H1 (cell line): ENCODE measurements around the gene LIAS. TPM values are rescaled to one million over a fixed set of nuclear protein-coding genes. Genes with fewer than 3 reads are reported as not detected.
A peak's percentile ranks its signal among the peaks of the same experiment; 100 is the strongest.

Experiments used
- CTCF ChIA-PET: fragments of 300-600 bp; sonication (Branson Sonifier 250); formaldehyde crosslinking; loops from one replicate; lab custom pipeline; 2021; ENCODE audit not compliant: partially characterized antibody; lab: Charles Lee
- POLR2A ChIA-PET: fragments of 300-600 bp; sonication (Branson Sonifier 250); formaldehyde crosslinking; loops from one replicate; lab custom pipeline; 2021; ENCODE audit warnings: inconsistent platforms; ENCODE audit not compliant: partially characterized antibody; lab: Charles Lee
- DNase-seq, 2 experiments: peaks; one replicate each; pipeline versions ENCODE4 v3.0.0 to v3.0.0-alpha.2; 2010 to 2022; ENCODE audit warnings: low spot score in 2 of 2, low read depth in 1 of 2, mixed read lengths in 1 of 2
- FAIRE-seq: peaks from 2 replicates; lab custom pipeline; 2011; peaks lifted over from hg19 to GRCh38; lab: Jason Lieb, UNC
- H2AFZ ChIP-seq: 2 replicates; pipeline ENCODE4 v1.8.1; 2012; ENCODE audit warnings: low read length, inconsistent platforms
- H2AK5ac ChIP-seq: 2 replicates; pipeline ENCODE4 v1.6.1; 2013; ENCODE audit warnings: low read depth, low read length
- H2BK120ac ChIP-seq: replicated peaks from 2 replicates; pipeline ENCODE3; 2013; ENCODE audit warnings: low read depth, low read length, inconsistent platforms
- H2BK12ac ChIP-seq: 2 replicates; pipeline ENCODE4 v1.6.1; 2013; ENCODE audit warnings: low read depth, low read length
- H2BK15ac ChIP-seq: 2 replicates; pipeline ENCODE4 v1.6.1; 2013; ENCODE audit warnings: low read length
- H2BK20ac ChIP-seq: 2 replicates; pipeline ENCODE4 v1.6.1; 2013; ENCODE audit warnings: low read length
- H2BK5ac ChIP-seq: 2 replicates; pipeline ENCODE4 v1.6.1; 2013; ENCODE audit warnings: low read depth, low read length
- H3K14ac ChIP-seq: 2 replicates; pipeline ENCODE4 v1.6.1; 2013; ENCODE audit warnings: inconsistent platforms; ENCODE audit not compliant: insufficient read length
- H3K18ac ChIP-seq: 2 replicates; pipeline ENCODE4 v1.6.1; 2013; ENCODE audit warnings: low read length; ENCODE audit errors: extremely low read depth
- H3K23ac ChIP-seq: 2 replicates; pipeline ENCODE4 v1.6.1; 2013; ENCODE audit warnings: inconsistent platforms; ENCODE audit not compliant: insufficient read length
- H3K23me2 ChIP-seq: 2 replicates; pipeline ENCODE4 v1.6.1; 2013; ENCODE audit warnings: low read depth, low read length
- H3K27ac ChIP-seq: 2 replicates; pipeline ENCODE4 v1.6.1; 2011; ENCODE audit warnings: low read depth, low read length, inconsistent platforms
- H3K27me3 ChIP-seq, 4 experiments: replicated peaks in 1 of 4; 1 replicate in 1 of 4; 2 replicates in 3 of 4; pipeline versions ENCODE4 v1.6.1 to v1.8.1; 2011 to 2013; ENCODE audit warnings: low read length in 3 of 4, mild to moderate bottlenecking in 3 of 4, inconsistent platforms in 2 of 4, mixed read lengths in 2 of 4, moderate library complexity in 1 of 4; ENCODE audit not compliant: control insufficient read depth in 3 of 4, insufficient read depth in 3 of 4; ENCODE audit errors: extremely low read depth in 1 of 4
- H3K36me3 ChIP-seq, 4 experiments: 2 replicates each; pipeline versions ENCODE4 v1.6.1 to v1.8.1; 2011 to 2013; ENCODE audit warnings: mild to moderate bottlenecking in 4 of 4, low read length in 3 of 4, moderate library complexity in 2 of 4, control low read depth in 1 of 4, inconsistent platforms in 1 of 4; ENCODE audit not compliant: insufficient read depth in 4 of 4, control insufficient read depth in 2 of 4
- H3K4ac ChIP-seq: replicated peaks from 2 replicates; pipeline ENCODE3; 2013; ENCODE audit warnings: low read length, low read depth, mixed read lengths, inconsistent platforms; ENCODE audit not compliant: insufficient read length
- H3K4me1 ChIP-seq, 4 experiments: replicated peaks in 1 of 4; 1 replicate in 1 of 4; 2 replicates in 3 of 4; pipeline versions ENCODE4 v1.6.1 to v1.8.1; 2011 to 2013; ENCODE audit warnings: low read length in 3 of 4, inconsistent platforms in 2 of 4, mixed read lengths in 1 of 4; ENCODE audit not compliant: insufficient read depth in 4 of 4, control insufficient read depth in 3 of 4
- H3K4me2 ChIP-seq, 2 experiments: 2 replicates each; pipeline versions ENCODE4 v1.6.1 to v1.8.1; 2011 to 2013; ENCODE audit warnings: low read depth in 2 of 2, low read length in 2 of 2, control low read depth in 1 of 2, inconsistent platforms in 1 of 2, mild to moderate bottlenecking in 1 of 2; ENCODE audit not compliant: insufficient read depth in 1 of 2
- H3K4me3 ChIP-seq, 4 experiments: fragments of 200-600, 300-600 bp in 1 of 4; sonication (generic), shearing (Covaris generic), sonication (Bioruptor Twin) in 1 of 4; 2 replicates each; pipeline versions ENCODE4 v1.5.1 to v1.8.1; 2011 to 2016; ENCODE audit warnings: low read length in 4 of 4, low read depth in 3 of 4, control low read depth in 2 of 4, inconsistent platforms in 2 of 4, mild to moderate bottlenecking in 2 of 4, mixed read lengths in 1 of 4, moderate library complexity in 1 of 4; ENCODE audit not compliant: insufficient read depth in 2 of 4; ENCODE audit errors: extremely low read depth in 1 of 4
- H3K56ac ChIP-seq: replicated peaks from 2 replicates; pipeline ENCODE3; 2013; ENCODE audit warnings: low read depth, mild to moderate bottlenecking, mixed read lengths, low read length, inconsistent platforms; ENCODE audit not compliant: insufficient read length
- H3K79me1 ChIP-seq: 2 replicates; pipeline ENCODE4 v1.6.1; 2013; ENCODE audit warnings: low read depth, low read length, control low read depth
- H3K79me2 ChIP-seq, 2 experiments: 2 replicates each; pipeline versions ENCODE4 v1.6.1 to v1.8.1; 2012 to 2013; ENCODE audit warnings: low read length in 2 of 2, mild to moderate bottlenecking in 2 of 2, inconsistent platforms in 1 of 2; ENCODE audit not compliant: insufficient read depth in 2 of 2, control insufficient read depth in 1 of 2
- H3K9ac ChIP-seq, 4 experiments: replicated peaks in 1 of 4; 1 replicate in 1 of 4; 2 replicates in 3 of 4; pipeline versions ENCODE4 v1.6.1 to v1.8.1; 2011 to 2013; ENCODE audit warnings: low read depth in 3 of 4, low read length in 3 of 4, control low read depth in 2 of 4, mild to moderate bottlenecking in 2 of 4, moderate library complexity in 2 of 4, inconsistent platforms in 1 of 4; ENCODE audit errors: extremely low read depth in 1 of 4
- H3K9me3 ChIP-seq, 2 experiments: 2 replicates each; pipeline versions ENCODE4 v1.6.1 to v1.8.1; 2012 to 2013; ENCODE audit warnings: mild to moderate bottlenecking in 2 of 2, moderate library complexity in 2 of 2, control low read depth in 1 of 2, inconsistent platforms in 1 of 2, low read depth in 1 of 2, low read length in 1 of 2, mixed read lengths in 1 of 2; ENCODE audit not compliant: insufficient read depth in 2 of 2
- H4K20me1 ChIP-seq, 2 experiments: replicated peaks in 1 of 2; 2 replicates each; pipeline versions ENCODE3 to v1.8.1; 2011 to 2013; ENCODE audit warnings: inconsistent platforms in 2 of 2, low read length in 2 of 2, mild to moderate bottlenecking in 1 of 2; ENCODE audit not compliant: insufficient read depth in 2 of 2, control insufficient read depth in 1 of 2
- H4K5ac ChIP-seq: 2 replicates; pipeline ENCODE4 v1.6.1; 2013; ENCODE audit warnings: low read length, low read depth, mixed read lengths, inconsistent platforms; ENCODE audit not compliant: insufficient read length
- H4K8ac ChIP-seq: 2 replicates; pipeline ENCODE4 v1.8.0; 2013; ENCODE audit warnings: mild to moderate bottlenecking, moderate library complexity, low read length, inconsistent platforms; ENCODE audit not compliant: insufficient read depth; ENCODE audit errors: extremely low read depth
- H4K91ac ChIP-seq: replicated peaks from 2 replicates; pipeline ENCODE3; 2013; ENCODE audit warnings: low read length, mixed read lengths, inconsistent platforms; ENCODE audit not compliant: insufficient read length
- ASH2L ChIP-seq: fragments of 200-600, 300-600 bp; sonication (generic); IDR thresholded peaks from one replicate; pipeline ENCODE4 v1.7.1; 2017; ENCODE audit warnings: low read length
- CHD2 ChIP-seq: IDR thresholded peaks from 2 replicates; pipeline ENCODE4 v1.6.1; 2012; ENCODE audit warnings: low read length, improper control_type of control experiment
- EGR1 ChIP-seq: IDR thresholded peaks from 2 replicates; pipeline ENCODE4 v1.6.1; 2011; ENCODE audit warnings: low read depth, low read length, borderline replicate concordance
- EP300 ChIP-seq, 2 experiments: IDR thresholded peaks; 1 replicate in 1 of 2; 2 replicates in 1 of 2; pipeline ENCODE4 v1.6.1; 2011 to 2012; ENCODE audit warnings: low read depth in 2 of 2, low read length in 2 of 2, mild to moderate bottlenecking in 2 of 2, borderline replicate concordance in 1 of 2, inconsistent platforms in 1 of 2, moderate library complexity in 1 of 2
- HDAC6 ChIP-seq: IDR thresholded peaks from one replicate; pipeline ENCODE4 v1.7.1; 2012; ENCODE audit warnings: low read depth, mild to moderate bottlenecking, inconsistent platforms, low read length, moderate library complexity
- MAFK ChIP-seq: IDR thresholded peaks from 2 replicates; pipeline ENCODE4 v1.6.1; 2012; ENCODE audit warnings: low read depth, mild to moderate bottlenecking, improper control_type of control experiment, low read length
- SIN3A ChIP-seq, 2 experiments: IDR thresholded peaks in 1 of 2; conservative IDR thresholded peaks in 1 of 2; 2 replicates each; pipeline ENCODE4 v1.6.1; 2011 to 2012; ENCODE audit warnings: low read length in 2 of 2, improper control_type of control experiment in 1 of 2, low read depth in 1 of 2, mild to moderate bottlenecking in 1 of 2
- SP4 ChIP-seq: IDR thresholded peaks from 2 replicates; pipeline ENCODE4 v1.6.1; 2012; ENCODE audit warnings: low read length, inconsistent platforms
- TAF1 ChIP-seq: IDR thresholded peaks from 2 replicates; pipeline ENCODE4 v1.6.1; 2011; ENCODE audit warnings: mild to moderate bottlenecking, low read depth, low read length
- TBP ChIP-seq: IDR thresholded peaks from 2 replicates; pipeline ENCODE4 v1.6.1; 2011; ENCODE audit warnings: low read depth, low read length, improper control_type of control experiment
- TEAD4 ChIP-seq: IDR thresholded peaks from 2 replicates; pipeline ENCODE4 v1.6.1; 2012; ENCODE audit warnings: low read depth, low read length, inconsistent platforms, mixed read lengths
- WGBS, 2 experiments: shearing (Covaris generic) in 1 of 2; methylation state at CpG; one replicate each; pipeline versions ENCODE4 v1.1.6 to v1.1.7; 2013 to 2015; ENCODE audit warnings: low lambda C conversion rate in 2 of 2, mixed read lengths in 2 of 2, inconsistent platforms in 1 of 2, low coverage in 1 of 2, missing lambda C conversion rate in 1 of 2; ENCODE audit not compliant: insufficient replicate concordance in 2 of 2, insufficient coverage in 1 of 2, insufficient read length in 1 of 2; ENCODE audit errors: extremely low coverage in 1 of 2, missing lambda C conversion rate in 1 of 2; 5-methylcytosine and 5-hydroxymethylcytosine counted together
- polyA plus RNA-seq, 7 experiments: library from polyadenylated mRNA; depleted of rRNA in 3 of 7; stranded (reverse) in 5 of 7; unstranded in 2 of 7; fragments of >200 nt in 5 of 7; fragments of 200-250 nt in 2 of 7; gene quantifications; 1 replicate in 5 of 7; 2 replicates in 1 of 7; 4 replicates in 1 of 7; pipeline versions ENCODE4 v1.2.1 to v1.2.3, GENCODE V29; 2011 to 2013; ENCODE audit warnings: missing spikeins in 2 of 7, mixed read lengths in 2 of 7
- total RNA-seq: library from RNA; stranded (reverse); fragmentation: NEBNext Ultra II Directional; extraction: Animal tissue kit (Norgen Biotek cat#: 25700); gene quantifications from 2 replicates; pipeline ENCODE4 v1.2.1, GENCODE V29; 2021
- TF ChIP-seq, protein P1 (sequence below): IDR thresholded peaks from 2 replicates; pipeline ENCODE4 v1.6.1; 2012; ENCODE audit warnings: inconsistent platforms

Gene LIAS
- total and polyA plus RNA-seq, 2 of the 8 experiments (the other 6 are each of a cell fraction or from before 2014, with no cell fraction given): 10.5 to 24.9 TPM

DNA sequence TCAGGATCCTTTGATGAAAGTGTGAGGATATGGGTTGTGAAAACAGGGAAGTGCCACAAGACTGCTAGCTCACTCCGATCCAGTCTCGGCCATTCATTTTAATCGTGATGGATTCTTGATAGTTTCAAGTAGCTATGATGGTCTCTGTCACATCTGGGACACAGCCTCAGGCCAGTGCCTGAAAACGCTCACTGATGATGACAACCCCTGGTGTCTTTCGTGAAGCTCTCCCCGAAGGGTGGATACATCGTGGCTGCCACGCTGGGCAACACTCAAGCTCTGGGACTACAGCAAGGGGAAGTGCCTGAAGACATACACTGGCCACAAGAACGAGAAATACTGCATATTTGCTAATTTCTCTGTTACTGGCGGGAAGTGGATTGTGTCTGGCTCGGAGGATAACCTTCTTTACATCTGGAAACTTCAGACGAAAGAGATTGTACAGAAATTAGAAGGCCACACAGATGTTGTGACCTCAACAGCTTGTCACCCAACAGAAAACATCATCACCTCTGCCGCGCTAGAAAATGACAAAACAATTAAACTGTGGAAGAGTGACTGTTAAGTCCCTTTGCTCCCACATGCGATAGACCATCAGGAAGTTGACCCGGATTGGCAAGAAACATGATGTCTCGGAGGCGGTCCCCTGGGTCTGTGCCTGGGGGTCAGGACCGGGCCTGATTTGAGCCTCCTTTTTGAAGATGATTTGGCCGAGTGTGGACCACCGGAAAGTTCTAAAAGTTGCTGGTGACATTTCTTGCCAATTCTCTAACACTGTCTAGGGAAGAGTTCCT lies 22.2 kb downstream of the LIAS start:
- H2BK5ac ChIP-seq: no peak overlapping the region
- POLR2A ChIA-PET: interaction anchor here (0.9 to 1.0 kb wide), 3 partner anchors 22 to 30 kb away, joined by 3 to 5 read pairs (median 3); partner anchors contain the start of genes LIAS and RPL9
- TF ChIP-seq TBP (no peak), EGR1 (no peak), SIN3A (conservative IDR thresholded peaks at IDR 0.05 in 1 of 2, IDR thresholded peaks at IDR 0.05 in 1 of 2; ENCODE audit: low read depth in 1 of 2, low read length in 2 of 2) (no peak), HDAC6 (no peak), ASH2L (no peak), TAF1 (no peak), TEAD4 (no peak), MAFK (no peak), EP300 (IDR thresholded peaks at IDR 0.05; ENCODE audit: borderline replicate concordance in 1 of 2, low read depth in 2 of 2, low read length in 2 of 2) (no peak), SP4 (no peak), CHD2 (no peak)
- TF ChIP-seq, protein P1, sequence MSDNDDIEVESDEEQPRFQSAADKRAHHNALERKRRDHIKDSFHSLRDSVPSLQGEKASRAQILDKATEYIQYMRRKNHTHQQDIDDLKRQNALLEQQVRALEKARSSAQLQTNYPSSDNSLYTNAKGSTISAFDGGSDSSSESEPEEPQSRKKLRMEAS: no peak

More for the DNA sequence above, 22.2 kb downstream of the LIAS start:
- Histone ChIP-seq H3K79me1 (no peaks in the 10 kb centered on the region), H3K9me3 (0 out of 4 replicates have a peak, but pooled peaks cover 0 to 2% of the 10 kb centered on the region in 2 experiments), H3K79me2 (no peaks in the 10 kb centered on the region), H3K36me3 (peaks cover 0 to 4% (median 1%) of the 10 kb centered on the region in 4 experiments; a peak in 2 of 8 replicates), H3K14ac (no peak overlapping the region), H2AK5ac (no peak overlapping the region), H2BK20ac (no peak overlapping the region), H3K4me3 (no peak overlapping the region), H3K23me2 (no peaks in the 10 kb centered on the region), H3K4ac (no peak overlapping the region), H3K27me3 (no peaks in the 10 kb centered on the region), H3K23ac (no peak overlapping the region), H2BK12ac (0 out of 2 replicates have a peak overlapping the region, but pooled peaks have one; percentile 0), H2BK120ac (no peak overlapping the region), H4K91ac (no peak overlapping the region), H3K4me1 (no peaks in the 10 kb centered on the region), H3K9ac (no peak overlapping the region), H3K56ac (no peak overlapping the region), H4K8ac (no peak overlapping the region; the same call in 1 of the 2 replicates), H3K18ac (no peak overlapping the region), H4K5ac (no peak overlapping the region), H3K27ac (no peak overlapping the region), H4K20me1 (no peaks in the 10 kb centered on the region), H2BK15ac (no peak overlapping the region), H3K4me2 (no peak overlapping the region), H2AFZ (no peak overlapping the region)
- CTCF ChIA-PET: interaction anchor here (0.7 to 1.6 kb wide), 3 partner anchors 12 to 271 kb away, joined by 3 to 6 read pairs (median 4); no protein-coding TSS in a partner anchor
- DNase-seq (peak in 1 of 2 experiments; percentile 41), FAIRE-seq (no peak)
- WGBS, 2 experiments: 88% methylated on average over 21 of the region's 21 CpGs; no CpG with 5 or more reads in 1 of the 2 experiments
